ENCODE data around the gene ZDHHC11B. TPM values are rescaled to one million over a fixed set of nuclear protein-coding genes. Genes with fewer than 3 reads are reported as not detected.
"Not testable (repeated sequence)": the region's sequence is repeated elsewhere in the genome, so short reads cannot be mapped to it uniquely, and the experiment has no call there.

The ZDHHC11B gene
- total and polyA plus RNA-seq, 12 donors = 4.7 to 46.6 (median 10.3) TPM

- DNase-seq (no peak), ATAC-seq (no peak)
- H3K27ac ChIP-seq = no peak overlapping the region
- 88 to 90% methylated on average over 5 of the region's 5 CpGs for WGBS, 2 donors
- H3K4me3 ChIP-seq = no peak overlapping the region
- H3K4me1 ChIP-seq = peaks cover 10 to 31% (median 19%) of the 10 kb centered on the region in 9 donors
- TF ChIP-seq, protein P1, sequence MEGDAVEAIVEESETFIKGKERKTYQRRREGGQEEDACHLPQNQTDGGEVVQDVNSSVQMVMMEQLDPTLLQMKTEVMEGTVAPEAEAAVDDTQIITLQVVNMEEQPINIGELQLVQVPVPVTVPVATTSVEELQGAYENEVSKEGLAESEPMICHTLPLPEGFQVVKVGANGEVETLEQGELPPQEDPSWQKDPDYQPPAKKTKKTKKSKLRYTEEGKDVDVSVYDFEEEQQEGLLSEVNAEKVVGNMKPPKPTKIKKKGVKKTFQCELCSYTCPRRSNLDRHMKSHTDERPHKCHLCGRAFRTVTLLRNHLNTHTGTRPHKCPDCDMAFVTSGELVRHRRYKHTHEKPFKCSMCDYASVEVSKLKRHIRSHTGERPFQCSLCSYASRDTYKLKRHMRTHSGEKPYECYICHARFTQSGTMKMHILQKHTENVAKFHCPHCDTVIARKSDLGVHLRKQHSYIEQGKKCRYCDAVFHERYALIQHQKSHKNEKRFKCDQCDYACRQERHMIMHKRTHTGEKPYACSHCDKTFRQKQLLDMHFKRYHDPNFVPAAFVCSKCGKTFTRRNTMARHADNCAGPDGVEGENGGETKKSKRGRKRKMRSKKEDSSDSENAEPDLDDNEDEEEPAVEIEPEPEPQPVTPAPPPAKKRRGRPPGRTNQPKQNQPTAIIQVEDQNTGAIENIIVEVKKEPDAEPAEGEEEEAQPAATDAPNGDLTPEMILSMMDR (IDR thresholded peaks at IDR 0.05) = no peak
- H3K9me3 ChIP-seq = peaks cover 0 to 5% (median 0%) of the 10 kb centered on the region in 11 donors
- peaks cover 0 to 34% (median 3%) of the 10 kb centered on the region in 9 donors for H3K36me3 ChIP-seq
- intact Hi-C loops (cut with DNase I) = no loop called here
- H3K27me3 ChIP-seq = no peaks in the 10 kb centered on the region
Measured at GRCh38 chr5:763397-763796, 21.1 kb downstream of the ZDHHC11B start.

DNA sequence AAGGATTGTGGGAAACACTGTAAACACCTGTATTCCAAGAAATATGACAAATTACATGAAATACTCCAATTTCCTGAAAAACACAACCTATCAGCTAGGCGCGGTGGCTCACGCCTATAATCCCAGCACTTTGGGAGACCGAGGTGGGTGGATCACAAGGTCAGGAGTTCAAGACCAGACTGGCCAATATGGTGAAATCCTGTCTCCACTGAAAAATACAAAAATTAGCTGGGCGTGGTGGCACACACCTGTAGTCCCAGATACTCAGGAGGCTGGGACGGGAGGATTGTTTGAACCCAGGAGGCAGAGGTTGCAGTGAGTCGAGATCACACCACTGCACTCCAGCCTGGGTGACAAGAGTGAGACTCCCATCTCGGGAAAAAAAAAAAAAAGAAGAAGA lies 21.5 kb downstream of the ZDHHC11B start:
- DNase-seq = not testable (repeated sequence)

GRCh38 chr5:761854-762710 lies 22.4 kb downstream of the ZDHHC11B start:
- H3K27ac ChIP-seq = peak overlapping the region in 1 of 10 donors; percentile 18
- intact Hi-C loops (cut with DNase I) = no loop called here
- peaks cover 23 to 44% (median 32%) of the 10 kb centered on the region in 9 donors for H3K4me1 ChIP-seq
- H3K36me3 ChIP-seq = peaks cover 0 to 33% (median 3%) of the 10 kb centered on the region in 9 donors
- 82 to 89% methylated on average over 8 of the region's 8 CpGs for WGBS, 2 donors
- no peak for ATAC-seq
- H3K9me3 ChIP-seq = peaks cover 0 to 5% (median 0%) of the 10 kb centered on the region in 11 donors
- H3K27me3 ChIP-seq = no peaks in the 10 kb centered on the region
- DNase-seq = no peak
- TF ChIP-seq, protein P1 (IDR thresholded peaks at IDR 0.05) = no peak
- H3K4me3 ChIP-seq = no peak overlapping the region

More for the DNA sequence above, 21.5 kb downstream of the ZDHHC11B start:
- intact Hi-C loops (cut with DNase I); H3K4me3 ChIP-seq; H3K9me3 ChIP-seq; H3K27me3 ChIP-seq; H3K27ac ChIP-seq; ATAC-seq: not testable (repeated sequence)
- peaks cover 0 to 34% (median 3%) of the 10 kb centered on the region in 9 donors for H3K36me3 ChIP-seq
- peaks cover 14 to 35% (median 23%) of the 10 kb centered on the region in 9 donors for H3K4me1 ChIP-seq
- WGBS, 2 donors = 93 to 94% methylated on average over 8 of the region's 8 CpGs

DNA sequence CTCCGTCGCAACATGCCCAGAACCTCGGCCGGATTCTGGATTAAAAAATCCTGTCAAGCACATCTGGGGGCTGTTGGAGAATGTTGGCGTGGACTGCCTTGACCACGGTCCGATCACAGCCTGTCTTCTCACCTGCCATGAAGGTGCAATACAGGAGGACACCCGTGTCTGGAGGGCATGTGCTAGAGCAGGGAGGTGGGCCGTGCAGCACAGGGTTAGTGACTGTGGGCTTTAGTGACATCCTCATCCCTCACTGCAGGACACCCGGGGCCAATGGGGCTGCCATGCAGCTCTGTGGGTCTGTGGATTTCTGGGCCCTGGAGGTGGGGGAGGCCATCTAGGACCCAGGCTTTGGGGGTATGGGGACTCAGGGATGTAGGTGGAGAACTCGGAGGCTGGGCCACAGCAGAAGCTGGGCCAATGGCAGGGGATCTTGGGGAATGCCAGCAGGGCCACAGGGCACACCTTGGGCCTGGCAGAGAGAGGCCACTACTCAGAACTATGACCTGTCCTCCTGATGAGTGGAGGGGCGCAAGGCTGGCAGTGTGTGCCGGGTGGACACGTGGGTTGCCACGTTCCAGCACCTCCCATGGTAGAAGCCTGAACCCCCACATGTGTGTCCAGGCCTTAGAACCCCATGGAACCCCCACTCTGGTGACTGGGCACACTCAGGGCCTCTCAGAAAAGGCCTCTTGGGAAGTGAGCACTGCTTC lies 23.3 kb downstream of the ZDHHC11B start:
- no peak for DNase-seq
- Histone ChIP-seq H3K9me3 (peaks cover 0 to 5% (median 0%) of the 10 kb centered on the region in 11 donors), H3K36me3 (peaks cover 0 to 24% (median under 1%) of the 10 kb centered on the region in 9 donors), H3K4me1 (peaks cover 23 to 53% (median 38%) of the 10 kb centered on the region in 9 donors), H3K4me3 (no peak overlapping the region), H3K27ac (no peak overlapping the region), H3K27me3 (no peaks in the 10 kb centered on the region)
- 85 to 88% methylated on average over 15 of the region's 15 CpGs for WGBS, 2 donors
- intact Hi-C loops (cut with DNase I) = no loop called here
- TF ChIP-seq, protein P1 (IDR thresholded peaks at IDR 0.05) = no peak
- ATAC-seq = no peak

Measured in heart right ventricle (tissue), 16 donors.